HG03521 (cell line): Measurements from ENCODE around the gene OXCT2.
A peak's percentile ranks its signal among the peaks of the same experiment; 100 is the strongest.
"Not testable (repeated sequence)": the region's sequence is repeated elsewhere in the genome, so short reads cannot be mapped to it uniquely, and the experiment has no call there.

ENCODE experiments used
- ATAC-seq: cut with Tn5 transposase; IDR thresholded peaks from one replicate; pipeline ENCODE4 v1.9.1; 2021; ENCODE audit warnings: mild to moderate bottlenecking, moderate library complexity; ENCODE audit not compliant: unreplicated experiment

Gene OXCT2

GRCh38 chr1:39763619-39764374 is 7.4 kb downstream of the OXCT2 start:
- not testable (repeated sequence) for ATAC-seq

- no peak for ATAC-seq
These were observed 8.3 kb downstream of the OXCT2 start for GRCh38 chr1:39762550-39763540.

GRCh38 chr1:39761557-39762260 is 9.4 kb downstream of the OXCT2 start:
- ATAC-seq, result no peak

GRCh38 chr1:39761016-39761415 is 10.1 kb downstream of the OXCT2 start:
- ATAC-seq, result no peak

- ATAC-seq, result no peak
These were observed 10.8 kb downstream of the OXCT2 start for GRCh38 chr1:39760074-39761008.

- no peak for ATAC-seq
These were observed 11.8 kb downstream of the OXCT2 start for GRCh38 chr1:39759436-39759726.

- ATAC-seq, result no peak
These were observed 12.4 kb downstream of the OXCT2 start for GRCh38 chr1:39758556-39759435.

GRCh38 chr1:39757501-39757900 is 13.6 kb downstream of the OXCT2 start:
- no peak for ATAC-seq

- ATAC-seq, result no peak
These were observed 15.0 kb downstream of the OXCT2 start for GRCh38 chr1:39755965-39756659.

GRCh38 chr1:39754906-39755504 is 16.1 kb downstream of the OXCT2 start:
- ATAC-seq, result no peak

- ATAC-seq, result no peak
These were observed 17.1 kb downstream of the OXCT2 start for GRCh38 chr1:39754026-39754570.

- ATAC-seq, result no peak
These were observed 17.8 kb downstream of the OXCT2 start for GRCh38 chr1:39753132-39754025.

GRCh38 chr1:39752703-39753102 is 18.4 kb downstream of the OXCT2 start:
- no peak for ATAC-seq

GRCh38 chr1:39751595-39751994 is 19.6 kb downstream of the OXCT2 start:
- ATAC-seq, result no peak

- no peak for ATAC-seq
These were observed 26.0 kb downstream of the OXCT2 start for GRCh38 chr1:39745016-39745670.

GRCh38 chr1:39738622-39739366 is 32.4 kb downstream of the OXCT2 start, which contains the start of gene PPIE:
Gene PPIE, plus strand, starts transcription at chr1:39738882. Its CDS starts 19 bp downstream, at chr1:39738901.
- peak; percentile 79 for ATAC-seq
